Measurements from ENCODE around the gene DHDH.
"Not testable (repeated sequence)": the region's sequence is repeated elsewhere in the genome, so short reads cannot be mapped to it uniquely, and the experiment has no call there.

DHDH gene

DNA sequence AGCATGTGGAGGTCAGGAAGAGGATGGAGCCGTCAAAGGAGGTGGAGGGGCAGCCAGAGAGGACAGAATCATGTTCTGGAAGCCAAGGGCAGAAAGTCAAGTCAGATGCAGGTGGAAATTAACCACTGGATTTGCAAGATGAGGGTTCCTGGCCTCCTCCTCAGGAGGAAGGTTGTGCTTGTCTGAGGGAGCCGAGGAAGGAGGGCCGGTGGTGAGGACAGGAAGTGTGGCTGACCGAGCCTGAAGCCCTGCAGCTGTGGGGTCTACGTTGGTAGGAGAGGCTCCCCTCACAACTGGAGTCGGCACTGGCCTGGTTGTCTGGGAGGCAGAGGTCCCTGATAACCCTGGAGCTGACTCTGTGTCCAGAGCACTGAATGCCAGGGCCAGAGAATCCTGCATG is 15.4 kb upstream of the DHDH start:
- no peak for DNase-seq

DNA sequence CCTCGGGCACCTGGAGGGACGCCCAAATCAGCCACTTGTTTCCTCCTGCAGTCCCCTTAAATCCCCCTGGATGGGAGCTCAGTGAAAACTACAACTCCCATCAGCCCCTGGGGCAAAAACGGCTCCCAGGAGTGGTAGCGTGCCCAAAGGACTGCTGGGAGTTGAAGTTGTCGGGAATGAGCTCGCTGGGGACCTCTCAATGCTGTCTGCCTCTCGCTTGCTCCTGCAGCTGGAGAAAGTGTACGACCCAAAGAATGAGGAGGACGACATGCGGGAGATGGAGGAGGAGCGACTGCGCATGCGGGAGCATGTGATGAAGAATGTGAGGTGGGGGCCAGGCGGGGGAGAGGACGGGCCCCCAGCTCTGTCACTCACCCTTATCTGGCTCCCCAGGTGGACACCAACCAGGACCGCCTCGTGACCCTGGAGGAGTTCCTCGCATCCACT is 14.7 kb upstream of the DHDH start:
- DNase-seq, result no peak

DNA sequence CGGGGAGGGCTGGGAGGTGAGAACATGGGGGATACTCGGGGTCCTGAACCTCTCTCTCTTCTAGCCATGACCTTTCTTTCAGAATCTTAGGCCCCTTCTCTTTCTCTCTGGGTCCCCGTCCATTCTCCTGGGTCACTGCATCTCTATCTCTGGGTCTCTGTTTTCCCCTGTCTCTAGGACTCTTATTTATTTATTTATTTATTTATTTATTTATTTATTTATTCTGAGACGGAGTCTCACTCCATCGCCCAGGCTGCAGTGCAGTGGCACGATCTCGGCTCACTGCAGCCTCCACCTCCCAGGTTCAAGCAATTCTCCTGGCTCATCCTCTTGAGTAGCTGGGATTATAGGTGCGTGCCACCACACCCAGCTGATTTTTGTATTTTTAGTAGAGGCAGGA is 14.2 kb upstream of the DHDH start:
- DNase-seq, result not testable (repeated sequence)

DNA sequence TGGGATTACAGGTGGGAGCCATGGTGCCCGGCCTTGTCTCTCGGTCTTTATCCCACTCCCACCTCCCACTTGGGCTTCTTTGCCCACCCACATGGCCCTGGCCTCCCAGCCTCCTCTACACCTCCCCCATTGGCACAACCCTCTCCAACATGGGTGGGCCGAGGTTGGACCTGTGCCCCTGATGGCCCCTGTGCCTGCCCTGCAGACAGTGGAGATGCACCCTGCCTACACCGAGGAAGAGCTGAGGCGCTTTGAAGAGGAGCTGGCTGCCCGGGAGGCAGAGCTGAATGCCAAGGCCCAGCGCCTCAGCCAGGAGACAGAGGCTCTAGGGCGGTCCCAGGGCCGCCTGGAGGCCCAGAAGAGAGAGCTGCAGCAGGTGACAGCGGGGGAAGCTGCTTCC is 12.6 kb upstream of the DHDH start:
- no peak for DNase-seq

DNA sequence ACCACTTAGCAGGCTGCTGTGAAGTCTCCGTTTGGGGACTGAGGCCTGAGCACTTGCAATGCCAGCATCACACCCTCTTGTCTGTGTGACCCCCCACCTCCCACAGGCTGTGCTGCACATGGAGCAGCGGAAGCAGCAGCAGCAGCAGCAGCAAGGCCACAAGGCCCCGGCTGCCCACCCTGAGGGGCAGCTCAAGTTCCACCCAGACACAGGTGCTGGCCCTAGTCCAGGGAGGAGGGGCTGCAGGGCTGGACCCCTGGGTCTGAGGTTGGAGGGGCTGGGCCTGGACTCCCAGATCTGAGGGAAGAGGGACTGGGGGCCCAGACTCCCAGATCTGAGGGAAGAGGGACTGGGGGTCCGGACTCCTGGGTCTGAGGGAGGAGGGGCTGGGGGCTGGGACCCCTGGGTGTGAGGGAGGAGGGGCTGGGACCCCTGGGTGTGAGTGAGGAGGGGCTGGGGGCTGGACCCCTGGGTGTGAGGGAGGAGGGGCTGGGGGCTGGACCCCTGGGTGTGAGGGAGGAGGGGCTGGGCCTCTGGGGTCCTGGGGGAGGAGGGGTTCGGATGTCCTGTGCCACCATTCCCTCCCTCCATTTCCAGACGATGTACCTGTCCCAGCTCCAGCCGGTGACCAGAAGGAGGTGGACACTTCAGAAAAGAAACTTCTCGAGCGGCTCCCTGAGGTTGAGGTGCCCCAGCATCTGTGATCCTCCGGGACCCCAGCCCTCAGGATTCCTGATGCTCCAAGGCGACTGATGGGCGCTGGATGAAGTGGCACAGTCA is 11.6 kb upstream of the DHDH start:
- no peak for DNase-seq

DNA sequence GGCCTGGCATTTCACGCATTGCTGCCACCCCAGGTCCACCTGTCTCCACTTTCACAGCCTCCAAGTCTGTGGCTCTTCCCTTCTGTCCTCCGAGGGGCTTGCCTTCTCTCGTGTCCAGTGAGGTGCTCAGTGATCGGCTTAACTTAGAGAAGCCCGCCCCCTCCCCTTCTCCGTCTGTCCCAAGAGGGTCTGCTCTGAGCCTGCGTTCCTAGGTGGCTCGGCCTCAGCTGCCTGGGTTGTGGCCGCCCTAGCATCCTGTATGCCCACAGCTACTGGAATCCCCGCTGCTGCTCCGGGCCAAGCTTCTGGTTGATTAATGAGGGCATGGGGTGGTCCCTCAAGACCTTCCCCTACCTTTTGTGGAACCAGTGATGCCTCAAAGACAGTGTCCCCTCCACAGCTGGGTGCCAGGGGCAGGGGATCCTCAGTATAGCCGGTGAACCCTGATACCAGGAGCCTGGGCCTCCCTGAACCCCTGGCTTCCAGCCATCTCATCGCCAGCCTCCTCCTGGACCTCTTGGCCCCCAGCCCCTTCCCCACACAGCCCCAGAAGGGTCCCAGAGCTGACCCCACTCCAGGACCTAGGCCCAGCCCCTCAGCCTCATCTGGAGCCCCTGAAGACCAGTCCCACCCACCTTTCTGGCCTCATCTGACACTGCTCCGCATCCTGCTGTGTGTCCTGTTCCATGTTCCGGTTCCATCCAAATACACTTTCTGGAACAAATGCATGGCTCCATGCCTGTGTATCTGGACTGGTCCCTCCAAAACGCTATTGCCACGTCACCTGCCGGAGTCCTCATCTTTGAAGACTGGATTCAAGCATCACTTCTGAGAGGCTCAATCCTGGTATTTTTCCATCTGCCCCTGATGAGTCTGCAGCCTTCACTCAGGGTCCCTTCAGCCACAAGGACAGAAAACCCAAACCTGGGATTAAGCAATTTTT is 10.7 kb upstream of the DHDH start:
- no peak for DNase-seq

DNA sequence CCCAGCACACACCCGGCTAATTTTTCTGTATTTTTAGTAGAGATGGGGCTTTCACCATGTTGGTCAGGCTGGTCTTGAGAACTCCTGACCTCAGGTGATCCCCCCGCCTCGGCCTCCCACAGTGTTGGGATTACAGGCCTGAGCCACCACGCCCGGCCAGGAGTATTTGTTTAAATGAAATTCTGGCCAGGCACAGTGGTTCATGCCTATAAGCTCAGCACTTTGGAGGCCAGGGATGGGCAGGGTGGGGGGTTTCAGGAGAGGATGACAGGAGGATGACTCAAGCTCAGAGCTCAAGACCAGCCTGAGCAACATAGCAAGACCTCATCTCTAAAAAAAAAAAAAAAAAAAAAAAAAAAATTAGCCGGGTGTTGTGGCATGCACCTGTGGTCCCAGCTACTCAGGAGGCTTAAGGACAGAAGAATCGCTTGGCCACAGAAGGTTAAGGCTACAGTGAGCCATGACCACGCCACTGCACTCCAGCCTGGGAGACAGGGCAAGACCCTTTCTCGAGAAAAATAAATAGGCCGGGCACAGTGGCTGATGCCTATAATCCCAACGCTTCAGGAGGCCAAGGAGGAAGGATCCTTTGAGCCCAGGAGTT is 8.2 kb upstream of the DHDH start:
- DNase-seq, result no peak

DNA sequence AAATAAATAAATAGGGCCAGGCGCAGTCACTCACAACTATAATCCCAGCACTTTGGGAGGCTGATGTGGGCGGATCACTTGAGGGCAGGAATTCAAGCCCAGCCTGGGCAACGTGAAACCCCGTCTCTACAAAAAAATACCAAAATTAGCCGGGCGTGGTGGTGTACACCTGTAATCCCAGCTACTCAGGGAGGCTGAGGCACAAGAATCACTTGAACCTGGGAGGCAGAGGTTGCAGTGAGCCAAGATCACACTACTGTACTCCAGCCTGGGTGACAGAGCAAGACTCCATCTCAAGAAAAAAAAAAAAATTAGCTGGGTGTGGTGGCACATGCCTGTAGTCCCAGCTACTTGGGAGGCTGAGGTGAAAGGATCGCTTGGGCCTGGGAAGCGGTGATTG is 7.6 kb upstream of the DHDH start:
- DNase-seq, result not testable (repeated sequence)

DNA sequence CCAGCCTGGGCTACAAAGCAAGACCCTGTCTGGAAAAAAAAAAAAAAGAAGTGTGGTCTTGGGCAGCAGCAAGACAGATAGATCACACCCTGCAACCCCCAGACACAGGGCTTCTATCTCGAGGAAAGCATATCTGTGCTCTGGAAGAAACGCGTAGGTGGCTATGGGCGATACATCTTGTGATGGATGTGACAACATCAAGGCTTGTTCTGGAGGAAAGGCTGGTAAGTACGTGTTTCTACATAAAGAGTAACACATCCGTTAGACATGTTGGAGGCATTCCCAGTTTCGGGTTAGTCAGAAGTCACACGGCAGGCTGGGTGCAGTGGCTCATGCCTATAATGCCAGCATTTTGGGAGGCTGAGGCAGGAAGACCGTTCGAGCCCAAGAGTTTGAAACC is 6.6 kb upstream of the DHDH start:
- no peak for DNase-seq

DNA sequence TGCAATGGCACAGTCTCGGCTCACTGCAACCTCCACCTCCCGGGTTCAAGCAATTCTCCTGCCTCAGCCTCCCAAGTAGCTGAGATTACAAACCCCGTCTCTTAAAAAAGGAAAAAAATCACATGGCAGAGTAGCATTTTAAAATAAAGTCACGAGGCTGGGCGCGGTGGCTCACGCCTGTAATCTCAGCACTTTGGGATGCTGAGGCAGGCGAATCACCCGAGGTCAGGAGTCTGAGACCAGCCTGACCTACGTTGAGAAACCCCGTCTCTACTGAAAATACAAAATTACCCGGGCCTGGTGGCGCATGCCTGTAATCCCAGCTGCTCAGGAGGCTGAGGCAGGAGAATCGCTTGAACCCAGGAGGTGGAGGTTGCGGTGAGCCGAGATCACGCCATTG is 5.8 kb upstream of the DHDH start:
- DNase-seq, result not testable (repeated sequence)

DNA sequence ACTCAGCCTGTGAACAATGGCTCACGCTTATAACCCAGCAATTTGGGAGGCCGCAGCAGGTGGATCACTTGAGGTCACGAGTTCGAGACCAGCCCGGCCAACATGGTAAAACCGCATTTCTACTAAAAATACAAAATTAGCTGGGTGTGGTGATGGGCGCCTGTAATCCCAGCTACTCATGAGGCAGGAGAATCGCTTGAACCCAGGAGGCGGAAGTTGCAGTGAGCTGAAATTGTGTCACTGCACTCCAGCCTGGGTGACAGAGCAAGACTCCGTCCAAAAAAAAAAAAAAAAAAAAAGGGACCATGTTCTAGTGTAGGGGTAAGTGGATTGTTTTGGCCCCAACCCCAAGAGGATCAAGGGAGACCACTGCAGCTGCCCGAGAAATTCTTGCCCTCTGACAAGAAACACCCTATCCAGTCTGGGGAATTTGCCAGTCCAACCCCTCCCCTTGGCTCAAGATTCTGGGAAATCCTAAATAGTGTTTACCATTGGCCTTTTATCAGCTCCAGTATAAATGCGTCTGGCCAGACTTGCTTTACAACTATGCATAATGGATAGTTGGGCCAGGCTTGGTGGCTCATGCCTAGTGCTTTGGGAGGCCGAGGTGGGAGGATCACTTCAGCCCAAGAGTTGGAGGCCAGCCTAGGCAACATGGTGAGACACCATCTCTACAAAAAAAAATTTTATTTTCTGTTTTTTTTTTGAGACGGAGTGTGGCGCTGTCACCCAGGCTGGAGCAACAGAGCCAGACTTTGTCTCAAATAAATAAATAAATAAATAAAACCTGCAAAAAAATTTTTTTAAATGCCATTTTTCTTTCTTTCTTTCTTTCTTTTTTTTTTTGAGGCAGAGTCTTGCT is 5.1 kb upstream of the DHDH start:
- no peak for DNase-seq

DNA sequence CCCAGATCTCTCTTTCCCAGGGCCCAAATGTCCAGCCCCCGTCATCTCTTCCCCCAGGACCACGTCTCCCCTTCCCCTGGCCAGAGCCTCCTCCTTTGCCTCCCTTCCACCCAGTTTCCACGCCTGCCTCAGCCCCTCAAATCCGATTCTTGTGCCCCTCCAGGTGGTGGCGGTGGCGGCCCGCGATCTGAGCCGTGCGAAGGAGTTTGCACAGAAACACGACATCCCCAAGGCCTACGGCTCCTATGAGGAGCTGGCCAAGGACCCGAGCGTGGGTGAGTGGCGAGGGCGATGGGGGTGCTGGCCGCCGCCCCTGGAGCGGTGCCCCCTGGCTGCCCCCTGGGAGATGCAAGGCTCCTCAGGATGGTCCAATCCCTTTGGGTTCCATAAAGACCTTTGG is 1.3 kb downstream of the DHDH start:
- no peak for DNase-seq

DNA sequence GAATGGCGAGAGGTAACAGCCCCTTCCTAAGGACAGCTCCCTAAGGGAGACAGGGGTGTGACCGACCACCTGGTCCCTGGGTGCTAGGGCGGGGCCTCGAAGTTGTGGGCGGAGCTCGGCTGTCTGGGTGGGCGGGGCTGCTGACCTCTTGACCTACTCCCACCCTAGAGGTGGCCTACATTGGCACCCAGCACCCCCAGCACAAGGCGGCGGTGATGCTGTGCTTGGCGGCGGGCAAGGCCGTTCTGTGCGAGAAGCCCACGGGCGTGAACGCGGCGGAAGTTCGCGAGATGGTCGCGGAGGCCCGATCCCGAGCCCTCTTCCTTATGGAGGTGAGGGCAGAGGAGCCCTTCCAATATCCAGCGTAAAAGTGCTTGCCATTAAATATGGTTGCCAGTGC is 2.4 kb downstream of the DHDH start:
- DNase-seq, result no peak

DNA sequence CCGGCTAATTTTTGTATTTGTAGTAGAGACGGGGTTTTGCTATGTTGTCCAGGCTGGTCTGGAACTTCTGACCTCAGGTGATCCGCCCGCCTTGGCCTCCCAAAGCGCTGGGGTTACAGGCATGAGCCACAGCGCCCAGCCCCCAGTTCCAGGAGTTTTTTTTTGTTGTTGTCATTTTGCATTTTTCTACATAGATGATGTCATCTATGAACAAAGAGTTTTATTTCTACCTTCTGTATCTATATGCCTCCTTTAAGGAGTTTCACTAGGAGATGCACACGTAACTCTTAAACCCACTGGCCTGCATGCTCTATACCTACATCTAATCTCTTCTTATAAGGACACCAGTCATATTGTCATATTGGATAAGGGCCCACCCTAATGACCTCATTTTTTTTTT is 4.8 kb downstream of the DHDH start:
- no peak for DNase-seq

DNA sequence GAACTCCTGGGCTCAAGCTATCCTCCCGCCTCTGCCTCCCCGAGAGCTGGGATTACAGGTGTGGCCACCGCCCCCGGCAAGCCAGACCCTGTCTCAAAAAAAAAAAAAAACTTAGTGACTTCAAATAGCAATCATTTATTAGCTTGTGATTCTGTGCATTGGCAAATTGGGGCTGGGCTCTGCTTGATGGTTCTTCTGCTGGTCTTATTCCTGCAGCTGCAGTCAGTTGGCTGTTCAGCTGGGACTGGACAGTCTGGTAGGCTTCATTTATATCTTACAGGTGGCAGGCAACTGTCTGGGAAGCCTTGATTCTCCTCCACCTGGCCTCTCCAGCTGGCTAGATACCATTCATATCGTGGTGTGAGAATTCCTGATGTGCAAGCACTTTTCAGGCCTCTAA is 7.4 kb downstream of the DHDH start:
- DNase-seq, result no peak

DNA sequence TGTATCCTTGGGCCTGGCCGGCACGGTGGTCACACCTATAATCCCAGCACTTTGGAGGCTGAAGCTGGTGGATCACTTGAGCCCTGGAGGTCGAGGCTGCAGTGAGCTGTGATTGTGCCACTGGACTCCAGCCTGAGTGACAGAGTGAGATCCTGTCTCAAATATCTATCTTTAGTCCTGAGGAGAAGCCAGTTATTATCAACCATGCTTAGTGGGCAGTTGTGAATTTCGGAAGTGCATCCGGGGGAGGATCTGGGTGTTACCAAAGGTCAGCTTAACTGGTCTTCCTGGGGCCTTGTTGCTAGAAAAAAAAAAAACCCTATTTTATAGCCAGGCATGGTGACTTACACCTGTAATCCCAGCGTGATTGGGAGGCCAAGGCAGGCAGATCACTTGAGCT is 9.6 kb downstream of the DHDH start:
- no peak for DNase-seq

DNA sequence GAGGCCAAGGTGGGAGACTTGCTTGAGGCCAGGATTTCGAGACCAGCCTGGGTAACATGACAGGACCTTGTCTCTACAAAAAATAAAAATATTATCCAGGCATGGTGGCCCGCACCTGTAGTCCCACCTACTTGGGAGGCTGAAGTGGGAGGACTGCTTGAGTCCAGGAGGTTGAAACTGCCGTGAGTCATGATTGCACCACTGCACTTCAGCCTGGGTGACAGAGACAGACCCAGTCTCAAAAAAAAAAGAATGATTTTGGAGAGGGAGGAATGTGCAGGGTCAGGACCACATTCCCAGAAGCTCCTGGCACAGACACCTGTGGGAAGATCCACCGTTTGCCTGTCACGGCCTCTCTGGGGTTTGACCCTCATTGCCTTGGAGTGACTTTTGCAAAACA is 11.9 kb downstream of the DHDH start:
- DNase-seq, result no peak

DNA sequence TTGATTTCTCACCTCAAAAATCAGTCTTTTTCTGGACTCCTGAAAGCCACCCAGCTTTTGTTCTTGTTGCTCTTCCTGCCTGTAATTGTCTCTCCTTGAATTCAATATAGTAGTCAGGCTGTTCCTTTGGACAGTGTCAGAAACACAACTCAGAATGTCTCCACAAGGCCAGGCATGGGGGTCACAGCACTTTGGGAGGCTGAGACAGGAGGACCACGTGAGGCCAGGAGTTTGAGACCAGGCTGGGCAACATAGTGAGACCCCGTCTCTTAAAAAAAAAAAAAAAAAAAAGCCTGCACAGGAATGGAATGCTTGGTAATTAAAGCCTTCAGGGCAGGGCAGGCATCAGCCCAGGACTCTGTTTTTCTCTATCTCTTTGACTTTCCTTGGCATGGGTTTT is 12.3 kb downstream of the DHDH start:
- no peak for DNase-seq

DNA sequence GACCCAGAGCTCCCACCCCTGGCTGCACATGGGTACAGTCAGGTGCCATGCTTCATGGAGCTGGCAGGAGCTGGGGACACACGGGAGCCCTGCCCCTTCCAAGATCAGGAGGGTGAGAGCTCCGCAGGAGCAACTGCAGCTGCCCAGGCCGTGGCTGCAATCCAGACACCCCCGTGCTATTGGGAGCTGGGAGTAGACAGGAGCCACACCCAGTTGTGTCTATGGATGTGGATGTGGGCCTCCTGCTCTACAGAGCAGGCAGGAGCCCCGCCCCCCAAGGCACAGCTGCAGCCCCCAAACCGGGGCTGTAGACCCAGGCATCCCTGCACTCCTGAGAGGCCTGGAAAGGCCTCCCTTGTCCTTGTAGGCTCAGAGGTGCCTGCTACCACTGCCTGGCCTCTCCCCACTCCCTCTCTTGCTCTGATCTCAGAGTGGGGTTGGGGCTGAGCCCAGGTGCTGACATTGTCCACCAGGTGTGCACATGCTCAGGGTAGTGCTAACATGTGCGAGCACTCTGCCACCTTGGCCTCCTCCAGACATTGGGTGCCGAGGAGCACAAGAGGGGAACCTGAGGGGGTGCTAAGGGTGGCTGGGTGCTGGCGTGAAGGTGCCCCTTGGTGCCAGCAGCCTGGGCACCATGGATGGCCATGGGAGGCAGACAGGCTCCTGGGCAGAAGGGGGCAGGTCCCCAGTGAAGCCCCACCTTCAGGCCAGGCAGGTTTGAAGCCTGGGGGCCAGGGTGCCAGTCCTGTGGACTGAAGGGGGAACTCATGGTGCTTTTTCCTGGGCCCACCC is 13.2 kb downstream of the DHDH start:
- DNase-seq, result no peak

DNA sequence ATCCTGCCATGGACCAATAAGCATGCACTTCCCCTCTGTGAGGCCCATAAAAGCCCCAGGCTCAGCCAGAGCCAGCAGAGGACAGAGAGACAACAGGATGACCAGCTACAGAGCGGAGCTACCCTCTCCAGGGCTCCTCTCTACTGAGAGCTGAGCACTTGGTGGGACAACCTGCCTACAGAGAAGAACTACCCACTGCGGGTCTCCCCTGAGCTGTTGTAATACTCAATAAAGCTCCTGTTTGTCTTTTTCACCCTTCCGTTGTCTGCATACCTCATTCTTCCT is 13.7 kb downstream of the DHDH start:
- DNase-seq, result no peak

DNA sequence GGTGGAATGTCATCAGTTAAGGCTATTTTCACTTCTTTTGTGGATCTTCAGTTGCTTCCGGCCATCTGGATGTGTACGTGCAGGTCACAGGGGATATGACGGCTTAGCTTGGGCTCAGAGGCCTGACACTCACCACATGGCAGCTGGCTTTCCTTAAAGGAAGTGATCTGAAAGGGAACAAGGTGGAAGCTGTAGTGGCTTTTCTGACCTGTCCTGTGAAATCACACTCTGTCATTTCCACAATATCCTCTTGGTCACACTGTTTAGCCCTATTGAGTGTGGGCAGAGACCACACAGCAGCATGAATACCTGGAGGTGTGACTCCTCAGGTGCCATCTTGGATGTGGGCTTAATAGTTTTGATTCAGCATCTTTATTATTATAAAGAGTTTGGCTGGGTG is 16.7 kb downstream of the DHDH start:
- no peak for DNase-seq

DNA sequence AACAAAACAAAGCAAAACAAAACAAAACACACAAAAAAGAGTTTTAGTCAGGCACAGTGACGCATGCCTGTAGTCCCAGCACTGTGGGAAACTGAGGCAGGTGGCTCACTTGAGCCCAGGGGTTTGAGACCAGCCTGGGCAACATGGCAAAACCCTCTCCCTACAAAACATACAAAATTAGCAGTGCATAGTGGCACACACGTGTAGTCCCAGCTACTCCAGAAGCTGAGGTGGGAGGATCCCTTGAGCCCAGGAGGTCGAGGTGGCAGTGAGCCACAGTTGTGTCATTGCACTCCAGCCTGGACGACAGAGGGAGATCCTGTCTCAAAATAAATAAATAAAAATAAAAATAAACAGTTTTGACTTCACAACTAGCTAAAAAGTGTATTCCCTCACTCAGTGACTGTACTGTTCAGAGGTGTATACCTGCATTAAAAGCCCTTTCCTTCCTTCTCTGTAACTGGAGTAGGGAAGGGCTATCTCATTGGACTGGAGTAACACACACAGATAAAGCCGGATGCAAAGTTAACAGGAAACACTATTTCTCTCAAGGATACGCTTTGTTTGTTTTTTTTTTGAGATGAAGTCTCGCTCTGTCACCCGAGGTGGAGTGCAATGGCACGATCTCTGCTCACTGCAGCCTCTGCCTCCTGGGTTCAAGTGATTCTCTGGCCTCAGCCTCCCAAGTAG is 17.5 kb downstream of the DHDH start:
- no peak for DNase-seq
